Stimulated activated CD8-positive, alpha-beta memory T cell treated with anti-CD3 and anti-CD28 coated beads, Interleukin-7, amount 100 ng/mL, for 24 hours (primary cell): ENCODE measurements around the gene FBLN2.

Experiments
- DNase-seq: peaks from one replicate; pipeline ENCODE4 v3.0.0-alpha.2; 2020; ENCODE audit warnings: low read depth

The FBLN2 gene

DNA sequence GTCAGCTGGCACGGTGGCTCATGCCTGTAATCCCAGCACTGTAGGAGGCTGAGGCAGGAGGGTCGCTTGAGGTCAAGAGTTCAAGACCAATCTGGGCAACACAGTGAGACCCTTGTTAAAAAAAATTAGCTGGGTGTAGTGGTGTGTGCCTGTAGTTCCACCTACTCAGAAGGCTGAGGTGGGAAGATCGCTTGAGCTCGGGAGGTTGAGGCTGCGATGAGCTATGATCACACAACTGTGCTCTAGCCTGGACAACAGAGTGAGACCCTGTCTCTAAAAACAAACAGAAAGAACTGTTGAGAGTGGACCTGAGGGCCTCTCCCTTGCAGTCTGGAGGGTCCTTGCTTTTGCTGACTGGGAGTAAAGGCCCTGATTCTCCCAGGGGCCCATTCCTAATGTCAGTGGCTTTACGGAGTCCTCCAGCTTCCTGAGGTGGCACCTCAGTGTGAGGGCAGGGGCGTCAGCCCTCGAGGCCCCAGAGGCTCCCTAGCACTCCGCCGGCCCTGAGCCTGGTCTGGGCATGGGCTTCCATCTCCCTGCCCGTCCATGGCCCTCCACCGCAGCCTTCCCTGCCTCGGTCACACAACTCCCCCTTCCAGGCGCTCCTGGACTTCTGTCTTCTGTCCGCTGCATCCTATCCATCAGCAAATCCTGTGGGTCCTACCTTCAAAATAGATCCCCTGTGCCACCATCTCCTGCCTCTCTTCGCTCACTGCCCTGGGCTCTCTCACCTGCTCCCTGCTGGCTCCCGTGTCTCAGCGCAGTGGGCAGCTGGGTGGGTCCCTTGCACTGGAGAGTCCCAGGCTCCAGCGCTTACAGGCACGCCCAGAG is 19.0 kb downstream of the FBLN2 start:
- DNase-seq: no peak

DNA sequence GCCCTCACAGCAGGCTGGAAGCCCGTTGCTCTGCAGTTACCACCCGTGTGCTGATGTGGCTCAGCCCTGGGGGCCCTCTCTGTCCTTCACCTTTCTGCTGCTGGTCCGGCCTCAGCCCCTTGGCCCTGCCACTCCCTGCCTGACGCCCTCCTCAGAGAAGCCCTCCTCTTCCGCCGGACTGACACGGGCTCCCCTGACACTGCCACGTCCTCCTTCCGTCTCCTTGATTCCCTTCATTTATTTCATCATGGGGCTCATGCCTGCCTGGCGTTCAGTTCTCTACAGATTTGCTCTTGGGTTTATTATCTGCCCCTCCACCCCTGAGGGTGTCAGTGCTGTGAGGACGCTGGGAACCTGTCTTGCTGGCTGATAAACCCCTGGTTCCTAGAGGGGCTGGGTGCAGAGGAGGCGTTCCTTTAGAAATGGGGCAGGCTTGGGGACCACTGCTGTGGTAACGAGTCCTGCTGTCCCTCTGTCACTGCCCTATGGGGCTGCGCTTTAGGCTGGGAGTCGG is 19.6 kb downstream of the FBLN2 start:
- no peak for DNase-seq

DNA sequence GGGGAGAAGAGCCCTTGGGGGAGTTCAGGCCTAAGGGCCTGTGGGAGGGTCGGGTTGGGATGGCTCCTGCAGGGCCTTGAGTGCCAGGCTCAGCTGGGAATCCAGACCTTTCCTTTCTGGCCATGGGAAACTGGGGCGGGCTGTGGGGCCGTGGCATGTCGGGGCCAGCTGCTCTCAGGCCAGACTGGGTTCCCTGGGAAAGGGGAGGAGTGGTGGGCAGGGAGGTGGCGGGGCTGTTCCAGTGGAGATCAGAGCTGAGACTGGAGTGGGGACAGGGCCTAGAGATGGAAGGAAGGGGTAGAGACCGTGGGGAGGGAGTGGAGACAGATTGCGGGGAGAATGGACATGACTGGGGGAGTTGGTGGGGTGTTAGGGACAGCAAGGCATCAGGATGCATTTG is 20.3 kb downstream of the FBLN2 start:
- no peak for DNase-seq

DNA sequence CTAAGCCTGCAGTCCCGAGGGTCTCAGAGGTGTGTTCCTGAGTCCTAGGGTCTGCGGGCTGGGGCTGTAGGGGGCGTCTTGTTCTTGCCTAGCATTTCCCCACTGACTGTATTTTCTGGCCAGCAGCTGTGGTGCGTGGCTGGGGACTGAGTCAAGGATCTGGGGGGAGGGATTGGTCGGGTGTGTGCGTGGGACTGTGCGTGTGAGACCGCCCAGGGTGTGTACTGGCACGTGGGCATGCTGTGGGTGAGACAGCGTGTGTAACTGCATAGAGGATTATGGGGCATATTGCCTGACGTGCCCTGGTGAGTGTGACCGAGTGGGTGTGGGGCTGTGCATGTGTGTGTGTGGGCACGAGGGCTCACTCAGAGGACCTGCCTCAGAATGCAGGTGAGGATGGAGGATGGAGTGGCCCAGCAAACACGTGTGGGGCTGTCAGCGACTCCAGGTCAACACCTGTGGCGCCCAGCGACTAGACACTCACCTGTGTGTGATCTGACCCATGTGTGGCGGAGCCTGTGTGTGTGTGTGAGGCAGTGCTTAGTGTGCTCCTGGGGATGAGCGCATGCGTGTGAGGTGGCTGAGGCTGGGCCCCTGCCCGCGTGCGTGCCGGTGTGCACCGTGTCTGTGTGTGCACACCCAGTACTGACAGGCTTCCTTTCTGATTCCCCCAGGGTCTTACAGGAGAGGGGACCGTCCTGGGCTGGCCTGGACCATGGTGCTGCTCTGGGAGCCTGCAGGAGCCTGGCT is 20.9 kb downstream of the FBLN2 start:
- no peak for DNase-seq

DNA sequence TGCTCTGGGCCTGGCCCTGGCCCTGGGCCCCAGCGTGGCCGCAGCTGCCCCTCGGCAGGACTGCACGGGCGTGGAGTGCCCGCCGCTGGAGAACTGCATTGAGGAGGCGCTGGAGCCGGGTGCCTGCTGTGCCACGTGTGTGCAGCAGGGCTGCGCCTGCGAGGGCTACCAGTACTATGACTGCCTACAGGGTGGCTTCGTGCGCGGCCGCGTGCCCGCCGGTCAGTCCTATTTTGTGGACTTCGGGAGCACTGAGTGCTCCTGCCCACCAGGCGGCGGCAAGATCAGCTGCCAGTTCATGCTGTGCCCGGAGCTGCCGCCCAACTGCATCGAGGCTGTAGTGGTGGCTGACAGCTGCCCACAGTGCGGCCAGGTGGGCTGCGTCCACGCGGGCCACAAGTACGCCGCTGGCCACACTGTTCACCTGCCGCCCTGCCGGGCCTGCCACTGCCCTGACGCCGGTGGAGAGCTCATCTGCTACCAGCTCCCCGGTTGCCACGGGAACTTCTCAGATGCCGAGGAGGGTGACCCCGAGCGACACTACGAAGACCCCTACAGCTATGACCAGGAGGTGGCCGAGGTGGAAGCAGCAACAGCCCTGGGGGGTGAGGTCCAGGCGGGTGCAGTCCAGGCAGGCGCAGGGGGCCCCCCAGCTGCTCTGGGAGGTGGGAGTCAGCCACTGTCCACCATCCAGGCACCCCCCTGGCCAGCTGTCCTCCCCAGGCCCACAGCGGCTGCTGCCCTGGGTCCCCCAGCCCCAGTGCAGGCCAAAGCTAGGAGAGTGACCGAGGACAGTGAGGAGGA is 21.7 kb downstream of the FBLN2 start:
- no peak for DNase-seq

DNA sequence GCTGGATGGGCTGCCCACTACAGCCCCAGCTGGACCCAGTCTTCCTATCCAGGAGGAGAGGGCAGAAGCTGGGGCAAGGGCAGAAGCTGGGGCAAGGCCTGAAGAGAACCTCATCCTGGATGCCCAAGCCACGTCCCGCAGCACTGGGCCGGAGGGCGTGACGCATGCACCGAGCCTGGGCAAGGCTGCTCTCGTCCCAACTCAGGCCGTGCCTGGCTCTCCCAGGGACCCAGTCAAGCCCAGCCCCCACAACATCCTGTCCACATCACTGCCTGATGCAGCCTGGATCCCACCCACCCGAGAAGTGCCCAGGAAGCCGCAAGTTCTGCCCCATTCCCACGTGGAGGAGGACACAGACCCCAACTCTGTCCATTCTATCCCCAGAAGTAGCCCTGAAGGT is 22.3 kb downstream of the FBLN2 start:
- DNase-seq: no peak

DNA sequence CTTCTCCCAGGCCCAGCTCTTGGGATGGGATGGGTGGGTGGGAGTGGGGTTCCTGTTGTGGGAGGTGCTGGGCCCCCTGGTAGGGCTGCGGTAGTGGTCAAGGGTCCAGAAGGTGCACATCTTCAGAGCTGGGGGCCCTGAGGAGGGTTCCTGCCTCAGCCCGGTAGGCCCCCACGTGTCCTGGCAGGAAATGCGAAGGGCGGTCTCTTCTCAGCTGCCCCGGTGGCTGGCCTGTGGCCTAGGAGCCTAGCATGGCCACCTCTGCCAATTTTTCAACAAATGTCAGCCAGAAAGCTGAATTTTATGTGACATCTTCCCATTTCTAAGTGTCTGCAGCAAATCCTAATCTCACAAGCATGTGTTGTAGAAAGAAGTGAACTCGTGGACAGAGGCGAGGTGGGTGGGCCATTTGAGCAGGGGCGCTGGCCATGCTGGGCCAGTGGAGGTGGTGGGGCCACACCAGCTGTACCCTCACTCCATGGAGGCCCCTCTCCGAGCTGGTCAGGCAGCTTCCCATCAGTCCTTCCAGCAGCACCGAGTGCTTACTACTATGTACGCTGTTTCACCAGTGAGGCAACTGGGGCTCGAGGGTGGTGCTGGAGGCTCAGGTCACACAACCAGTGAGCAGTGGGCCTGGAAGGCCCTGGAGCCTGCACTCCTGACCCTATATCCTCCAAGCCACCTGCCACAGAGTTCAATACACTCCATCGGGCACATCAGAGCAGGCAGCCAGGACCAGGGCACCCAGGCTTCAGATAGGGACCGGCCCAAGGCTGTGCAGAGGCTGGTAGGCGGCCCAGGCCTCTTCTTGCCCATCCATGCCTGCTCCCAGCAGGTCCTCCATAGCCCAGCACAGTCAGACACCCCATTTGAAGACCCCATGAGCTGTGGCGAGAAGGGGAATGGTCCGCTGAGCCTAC is 23.2 kb downstream of the FBLN2 start:
- no peak for DNase-seq

DNA sequence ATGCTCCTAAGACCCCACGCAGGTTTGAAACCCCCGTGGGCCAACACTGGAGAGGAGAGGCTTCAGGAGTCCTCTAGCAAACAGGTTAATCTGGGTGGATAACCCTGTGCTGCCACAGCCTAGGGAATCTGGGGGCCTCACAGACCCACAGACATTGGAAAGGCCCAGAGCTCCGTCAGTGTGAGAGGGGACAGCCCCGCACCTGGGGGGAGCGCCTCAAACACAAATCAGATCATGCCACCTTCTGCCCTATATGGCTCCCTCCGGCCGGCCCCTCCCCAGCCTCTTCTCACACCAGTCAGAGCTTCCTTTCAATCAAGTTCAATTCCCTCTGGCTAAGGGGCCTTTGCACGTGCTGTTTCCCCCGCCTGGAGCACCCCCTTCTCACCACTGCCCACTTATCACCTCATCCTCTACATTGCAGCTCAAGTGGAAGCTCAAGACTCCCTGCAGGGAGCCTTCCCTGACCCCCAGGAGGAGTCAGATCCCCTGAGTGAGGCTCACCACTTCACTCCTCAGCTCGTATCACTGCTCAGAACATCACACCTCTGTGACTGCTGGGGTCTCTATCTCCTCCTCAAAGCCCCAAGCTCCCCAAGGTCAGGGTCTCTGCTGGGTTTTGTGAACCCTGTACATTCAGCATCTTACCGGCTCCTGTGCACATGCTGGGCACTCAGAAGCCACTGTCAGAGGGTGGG is 24.1 kb downstream of the FBLN2 start:
- DNase-seq: no peak

DNA sequence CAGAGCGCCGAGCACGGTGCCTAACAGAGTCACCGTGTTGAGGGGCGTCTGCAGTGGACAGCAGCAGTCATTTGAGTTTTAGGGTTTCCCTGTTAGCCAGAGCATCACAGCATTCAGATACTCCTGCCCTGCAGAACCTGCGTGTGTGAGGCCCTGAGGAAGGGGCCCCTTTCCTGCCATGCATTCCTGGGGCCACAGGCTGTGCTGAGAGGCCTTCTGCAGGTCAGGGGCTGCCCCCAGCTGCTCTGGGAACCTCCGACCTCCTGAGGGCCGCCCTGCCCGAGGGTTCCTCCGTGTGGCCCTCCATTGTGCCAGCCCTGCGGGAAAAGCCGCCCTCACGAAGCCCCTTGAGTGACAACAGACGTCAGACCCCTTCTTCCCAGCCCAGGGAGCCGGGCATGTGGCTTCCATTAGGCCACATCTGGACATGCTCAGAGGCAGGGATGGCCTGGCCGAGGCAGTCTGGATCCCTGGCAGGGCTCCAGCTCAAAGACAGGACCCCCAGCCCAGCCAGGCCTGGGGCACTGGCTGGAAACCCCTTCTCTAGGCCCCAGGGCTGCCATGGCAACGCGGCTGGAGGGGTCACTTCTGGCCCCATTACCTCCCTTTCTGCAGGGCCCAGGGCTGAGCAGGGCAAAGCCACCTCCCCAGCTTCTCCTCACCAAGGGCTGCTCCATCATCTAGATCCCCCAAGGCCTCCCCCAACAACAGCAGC is 25.3 kb downstream of the FBLN2 start:
- DNase-seq: no peak

DNA sequence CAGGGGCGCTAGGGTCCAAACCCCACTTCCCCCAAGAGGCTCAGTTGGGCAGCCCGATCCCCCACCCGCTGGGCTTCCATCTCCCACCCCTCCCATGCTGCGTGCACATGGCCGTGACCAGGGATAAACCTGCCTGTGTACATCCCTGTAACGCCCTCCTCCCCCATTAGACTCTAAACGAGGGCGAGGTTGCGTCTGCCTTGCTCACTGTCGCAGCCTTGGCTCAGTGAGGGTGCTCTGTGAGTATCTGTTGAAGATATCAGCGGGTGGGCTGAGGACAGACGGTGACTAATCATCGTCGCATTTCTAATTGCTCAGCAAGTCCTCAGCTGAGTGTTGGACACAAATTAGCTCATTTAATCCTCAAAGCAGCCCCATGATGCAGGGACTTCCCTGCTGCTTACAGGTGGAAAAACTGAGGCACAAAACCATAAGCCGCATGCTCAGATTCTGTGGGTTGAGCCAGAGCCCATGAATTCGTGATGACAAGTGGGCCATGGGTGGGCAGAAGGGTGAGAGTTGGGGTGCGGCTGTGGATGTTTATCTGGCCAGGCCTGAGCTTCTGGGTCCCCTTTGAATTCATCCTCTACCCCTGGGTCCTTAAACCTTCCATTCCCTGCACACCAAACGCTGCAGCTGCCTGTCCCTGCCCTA is 26.0 kb downstream of the FBLN2 start:
- DNase-seq: no peak

DNA sequence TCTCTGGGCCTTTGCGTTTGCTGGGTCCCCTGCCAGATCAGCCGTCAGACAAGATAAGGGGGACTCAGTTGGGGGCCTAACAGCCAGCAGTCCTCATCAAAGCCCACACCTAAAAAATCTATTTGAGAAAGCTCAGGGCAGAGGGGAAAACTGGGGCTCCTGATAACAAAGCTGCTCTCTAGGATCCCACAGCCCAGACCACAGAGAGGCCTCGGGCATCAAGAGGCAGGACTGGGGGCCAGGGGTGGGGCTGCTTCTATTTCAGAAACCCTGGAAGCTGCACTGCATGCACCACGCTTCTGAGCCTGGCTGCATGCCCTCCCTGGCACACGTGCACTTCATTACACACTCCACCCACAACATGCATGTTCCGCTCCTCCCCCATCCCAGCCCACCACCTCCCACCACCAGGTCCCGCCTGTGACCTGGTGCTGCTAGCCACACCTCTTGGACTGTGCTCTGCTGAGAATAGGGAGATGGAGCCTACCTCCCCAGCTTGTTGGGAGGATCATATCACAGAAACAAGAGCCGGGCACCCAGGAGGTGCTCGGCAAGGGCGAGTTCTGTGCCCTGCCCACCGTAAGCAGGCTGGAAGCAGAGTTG is 26.6 kb downstream of the FBLN2 start:
- DNase-seq: no peak

DNA sequence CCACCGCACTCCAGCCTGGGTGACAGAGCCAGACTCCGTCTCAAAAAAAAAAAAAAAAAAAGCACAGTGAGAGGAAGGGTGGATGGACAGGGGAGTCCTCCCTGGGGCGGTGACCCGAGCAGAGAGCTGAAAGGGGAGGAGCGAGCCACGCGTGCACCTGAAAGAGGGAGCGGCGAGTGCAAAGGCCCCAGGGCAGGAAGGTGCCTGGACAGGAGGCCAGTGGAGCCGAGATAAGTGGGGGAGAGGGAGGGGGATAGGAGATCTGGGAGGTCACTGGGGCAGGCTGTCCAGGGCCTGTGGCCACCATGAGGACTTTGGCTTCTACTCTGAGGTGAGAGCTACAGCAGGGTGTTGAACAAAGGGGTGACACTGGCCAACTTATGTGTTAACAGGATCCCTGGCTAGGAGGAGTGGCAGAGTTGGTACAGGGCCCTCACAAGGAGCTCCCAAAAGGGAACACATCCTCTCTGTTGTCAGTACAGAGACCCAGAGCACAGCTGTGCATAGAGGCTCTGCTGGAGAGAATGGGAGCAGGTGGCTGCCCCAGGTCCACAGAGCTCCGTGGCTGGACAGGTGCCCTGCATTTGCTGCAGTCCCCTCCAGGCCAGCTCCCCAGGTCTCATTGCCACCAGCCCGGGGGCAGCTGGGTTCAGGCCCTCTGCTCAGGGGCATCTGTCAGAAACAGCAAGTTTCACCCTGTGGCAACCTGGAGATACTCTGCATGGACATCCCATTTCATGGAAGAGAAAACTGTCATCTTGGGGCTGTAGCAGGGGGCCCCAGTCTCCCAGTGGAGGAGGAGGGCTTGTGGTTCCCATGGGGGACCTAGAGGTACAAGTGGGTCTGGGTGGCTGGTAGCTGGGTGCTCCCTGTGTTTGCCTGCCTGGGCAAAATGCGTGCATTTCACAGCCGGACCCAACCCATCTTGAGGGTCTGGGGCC is 28.5 kb downstream of the FBLN2 start:
- no peak for DNase-seq

DNA sequence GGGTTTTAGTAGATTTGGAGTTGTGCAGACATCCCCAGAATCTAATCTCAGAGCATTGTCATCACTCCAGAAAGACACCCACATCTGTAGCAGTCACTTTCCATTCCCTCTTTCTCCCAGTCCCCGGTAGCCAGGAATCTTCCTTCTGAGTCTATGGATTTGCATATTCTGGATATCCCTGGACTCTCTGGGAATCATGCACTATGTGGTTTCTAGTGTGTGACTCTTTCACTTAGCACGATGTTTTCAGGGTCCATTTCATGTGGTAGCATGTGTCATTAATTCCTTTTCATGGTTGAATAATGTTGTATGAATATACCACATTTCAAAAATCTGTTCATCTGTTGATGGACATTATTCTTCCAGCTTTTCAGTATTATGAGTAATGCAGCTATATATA is 29.3 kb downstream of the FBLN2 start:
- no peak for DNase-seq

DNA sequence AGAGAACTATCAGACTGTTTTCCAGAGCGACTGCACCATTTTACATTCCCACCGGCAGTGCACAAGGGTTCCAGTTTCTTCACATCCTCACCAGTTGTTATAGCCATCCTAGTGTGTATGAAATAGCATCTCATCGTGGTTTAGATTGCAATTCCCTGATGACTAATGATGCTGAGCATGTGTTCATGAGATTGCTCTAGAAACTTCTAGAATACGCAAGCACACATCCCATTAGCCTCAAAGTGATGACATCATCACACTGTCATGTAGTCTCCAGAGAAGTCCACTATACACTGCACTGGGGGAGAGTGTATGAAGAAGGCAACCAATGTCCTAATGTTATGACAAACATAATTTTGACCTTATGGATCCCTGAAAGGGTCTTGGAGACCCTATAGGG is 30.1 kb downstream of the FBLN2 start:
- DNase-seq: no peak

DNA sequence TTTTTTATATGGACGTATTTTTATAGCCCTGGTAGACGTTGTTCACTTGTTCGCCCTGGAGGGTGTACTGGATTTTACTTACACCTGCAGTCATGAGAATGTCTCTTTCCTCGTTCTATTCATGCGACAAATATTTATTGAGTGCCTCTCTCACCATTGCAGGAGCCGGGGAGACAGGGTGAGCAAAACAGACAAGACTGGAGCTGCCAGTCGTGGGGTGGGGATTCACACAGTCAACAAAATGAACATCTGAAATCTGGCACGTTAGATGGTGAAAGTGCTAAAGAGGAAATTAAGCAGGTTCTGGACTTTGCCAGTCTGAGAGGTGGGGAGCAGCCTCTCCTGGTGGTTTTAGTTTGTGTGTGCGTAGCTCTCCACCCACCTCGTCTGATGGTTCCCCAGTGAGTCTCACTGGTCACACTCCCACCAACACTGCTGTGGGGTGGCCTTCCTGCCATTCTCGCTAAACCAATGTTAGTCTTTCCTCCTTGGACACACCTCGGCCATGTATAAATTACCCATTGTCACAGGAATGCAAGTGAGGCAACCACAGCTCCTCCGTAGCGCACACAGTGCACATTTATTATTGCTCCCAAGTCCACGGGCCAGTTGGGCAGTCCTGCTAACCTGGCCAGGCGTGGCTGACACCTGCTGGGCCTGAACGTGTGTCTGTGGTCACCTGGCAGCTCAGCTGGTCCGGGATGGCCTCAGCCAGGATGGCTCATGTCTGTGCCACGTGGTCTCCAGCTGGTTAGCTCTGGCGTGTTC is 31.5 kb downstream of the FBLN2 start:
- DNase-seq: no peak

DNA sequence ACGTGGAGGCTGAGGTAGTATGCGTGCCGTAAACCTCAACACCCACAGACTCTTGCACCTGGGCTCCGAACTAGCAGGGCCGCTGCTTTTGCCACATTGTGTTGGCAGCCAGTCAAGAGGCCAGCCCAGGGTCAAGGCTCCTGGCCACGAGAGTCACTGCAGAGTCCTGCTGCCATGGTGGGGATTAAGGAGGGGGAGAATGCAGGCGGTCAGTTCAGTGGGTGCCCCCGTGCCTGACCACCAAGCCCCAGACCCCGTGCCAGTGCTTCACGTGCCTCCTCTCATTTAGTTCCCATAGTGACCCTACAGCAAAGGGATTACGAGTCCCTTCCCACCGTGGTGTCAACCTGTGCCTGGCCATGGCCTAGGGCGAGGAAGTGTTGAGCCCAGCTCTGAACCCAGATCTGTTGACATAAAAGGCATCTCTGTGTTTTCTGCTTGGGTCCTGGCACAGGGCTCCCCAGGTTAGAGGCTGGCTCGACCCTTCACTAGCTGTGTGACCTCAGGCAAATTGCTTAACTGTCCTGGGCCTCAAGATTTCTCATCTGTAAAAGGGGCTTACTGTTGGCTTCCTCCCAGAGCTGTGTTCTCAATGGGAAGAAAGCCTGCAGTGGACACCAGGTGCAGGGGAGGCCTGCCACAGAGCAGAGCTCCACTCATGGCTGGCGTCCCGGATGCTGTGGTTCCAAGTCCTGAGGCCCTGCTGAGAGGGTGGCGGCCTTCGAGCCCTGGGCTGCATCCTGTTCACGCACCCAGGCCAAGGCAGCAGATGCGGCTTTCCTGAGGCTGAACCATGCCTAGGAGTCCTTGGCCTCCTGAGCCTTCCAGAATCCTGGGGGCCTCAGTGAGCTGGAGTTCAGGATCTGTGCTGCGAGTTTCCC is 32.8 kb downstream of the FBLN2 start:
- no peak for DNase-seq
